ENCODE measurements around the gene CIDEB.

CIDEB gene

GRCh38 chr14:24339284-24340151 lies 31.7 kb upstream of the CIDEB start, which contains the start of gene RIPK3:
TSS of gene RIPK3 (minus strand) at chr14:24339991. CDS start at chr14:24339826, 165 bp downstream.
- Histone ChIP-seq H2BK5ac (ENCODE audit: low read depth, low read length, poor library complexity) (no peak within 1 kb of the TSS), H3K79me2 (ENCODE audit: control insufficient read depth, insufficient read depth, low read length, poor library complexity) (peaks cover 3% of the 10 kb centered on the region), H4K91ac (ENCODE audit: low read depth, low read length) (no peak within 1 kb of the TSS), H2AK5ac (ENCODE audit: low read length) (no peak within 1 kb of the TSS), H3K79me1 (ENCODE audit: low read length) (peaks cover 3% of the 10 kb centered on the region), H3K4me2 (ENCODE audit: low read length) (peak within 1 kb of the TSS; percentile 16), H3K14ac (ENCODE audit: low read length) (no peak within 1 kb of the TSS), H3K4ac (ENCODE audit: low read depth, low read length) (no peak within 1 kb of the TSS), H3K27ac (ENCODE audit: low read depth, low read length) (no peak within 1 kb of the TSS), H3K23ac (ENCODE audit: low read length) (no peak within 1 kb of the TSS), H3K27me3 (ENCODE audit: insufficient read depth, low read length) (peaks cover 39% of the 10 kb centered on the region), H3K4me3 (ENCODE audit: low read depth, low read length) (peak within 1 kb of the TSS; percentile 46), H3K36me3 (ENCODE audit: control insufficient read depth in 1 of 2, insufficient read depth in 2 of 2, low read length in 2 of 2) (no peaks in the 10 kb centered on the region), H3K9me3 (ENCODE audit: insufficient read depth, low read depth, low read length) (peaks cover 9% of the 10 kb centered on the region), H3K4me1 (ENCODE audit: control insufficient read depth in 1 of 2, insufficient read depth in 2 of 2, low read length in 2 of 2) (peaks cover 21 to 24% of the 10 kb centered on the region in 2 experiments), H2BK120ac (ENCODE audit: insufficient read depth, low read length, poor library complexity) (no peak within 1 kb of the TSS), H2AFZ (ENCODE audit: insufficient read depth, low read length, poor library complexity) (peak within 1 kb of the TSS; percentile 8), H2BK12ac (ENCODE audit: low read length) (no peak within 1 kb of the TSS), H3K18ac (ENCODE audit: low read length) (no peak within 1 kb of the TSS), H3K9ac (ENCODE audit: low read length) (no peak within 1 kb of the TSS), H4K8ac (ENCODE audit: low read depth, low read length) (no peak within 1 kb of the TSS), H4K12ac (ENCODE audit: low read depth, low read length) (no peak within 1 kb of the TSS)
- WGBS (ENCODE audit: extremely low coverage, insufficient coverage, insufficient read length) = no CpG with 5 or more reads among the region's 51 CpGs
- no peak for DNase-seq

DNA sequence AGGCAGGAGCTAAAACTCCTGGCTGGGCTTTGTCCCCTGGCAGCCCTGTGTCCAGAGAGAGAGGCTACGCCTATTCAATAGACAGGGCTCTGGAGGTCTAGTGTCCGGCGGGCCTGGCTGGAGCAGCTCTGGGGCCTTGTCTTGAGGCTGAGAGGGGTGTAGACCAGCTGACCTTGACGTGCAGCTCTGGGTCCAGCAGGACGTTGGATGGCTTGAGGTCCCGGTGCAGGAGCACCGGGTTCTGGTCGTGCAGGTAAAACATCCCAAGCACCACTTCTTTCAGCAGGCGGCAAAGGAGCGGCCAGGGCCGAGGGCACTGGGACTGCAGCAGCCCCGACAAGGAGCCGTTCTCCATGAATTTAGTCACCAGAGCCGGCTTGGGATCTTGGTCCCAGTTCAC lies 31.1 kb upstream of the CIDEB start:
- Histone ChIP-seq H2BK12ac (ENCODE audit: low read length) (no peak overlapping the region), H3K9me3 (ENCODE audit: insufficient read depth, low read depth, low read length) (peaks cover 9% of the 10 kb centered on the region), H3K27me3 (ENCODE audit: insufficient read depth, low read length) (peaks cover 43% of the 10 kb centered on the region), H4K8ac (ENCODE audit: low read depth, low read length) (no peak overlapping the region), H4K12ac (ENCODE audit: low read depth, low read length) (no peak overlapping the region), H3K23ac (ENCODE audit: low read length) (no peak overlapping the region), H3K9ac (ENCODE audit: low read length) (no peak overlapping the region), H3K79me2 (ENCODE audit: control insufficient read depth, insufficient read depth, low read length, poor library complexity) (peaks cover 3% of the 10 kb centered on the region), H2BK5ac (ENCODE audit: low read depth, low read length, poor library complexity) (no peak overlapping the region), H2AK5ac (ENCODE audit: low read length) (no peak overlapping the region), H3K27ac (ENCODE audit: low read depth, low read length) (no peak overlapping the region), H3K4ac (ENCODE audit: low read depth, low read length) (no peak overlapping the region), H2AFZ (ENCODE audit: insufficient read depth, low read length, poor library complexity) (no peak overlapping the region), H3K18ac (ENCODE audit: low read length) (no peak overlapping the region), H3K79me1 (ENCODE audit: low read length) (peaks cover 4% of the 10 kb centered on the region), H3K14ac (ENCODE audit: low read length) (no peak overlapping the region), H3K36me3 (ENCODE audit: control insufficient read depth in 1 of 2, insufficient read depth in 2 of 2, low read length in 2 of 2) (no peaks in the 10 kb centered on the region), H3K4me2 (ENCODE audit: low read length) (peak overlapping the region; percentile 16), H4K91ac (ENCODE audit: low read depth, low read length) (no peak overlapping the region), H2BK120ac (ENCODE audit: insufficient read depth, low read length, poor library complexity) (no peak overlapping the region), H3K4me1 (ENCODE audit: control insufficient read depth in 1 of 2, insufficient read depth in 2 of 2, low read length in 2 of 2) (peaks cover 22 to 24% of the 10 kb centered on the region in 2 experiments), H3K4me3 (ENCODE audit: low read depth, low read length) (no peak overlapping the region)
- no peak for DNase-seq
- no CpG with 5 or more reads among the region's 14 CpGs for WGBS (ENCODE audit: extremely low coverage, insufficient coverage, insufficient read length)

DNA sequence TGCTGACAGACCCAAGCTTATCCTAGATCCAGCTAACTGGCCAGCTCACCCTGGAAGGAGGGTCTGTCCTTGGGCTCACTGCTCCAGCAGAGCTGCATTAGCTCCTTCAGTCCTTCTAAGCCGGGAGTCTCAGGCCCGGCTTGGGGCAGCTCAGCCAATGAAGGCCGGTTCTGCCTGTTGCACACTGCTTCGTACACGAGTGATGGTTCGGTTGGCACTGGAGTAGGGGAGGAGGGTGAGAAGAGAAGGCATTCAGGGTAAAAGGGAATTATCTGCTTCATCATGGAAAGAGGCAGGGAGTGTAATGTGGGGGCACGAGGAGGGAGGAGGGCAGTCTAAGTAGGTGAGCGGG lies 30.0 kb upstream of the CIDEB start:
- H3K4me1 ChIP-seq (ENCODE audit: control insufficient read depth in 1 of 2, insufficient read depth in 2 of 2, low read length in 2 of 2) = peaks cover 27% of the 10 kb centered on the region in 2 experiments
- H2BK12ac ChIP-seq (ENCODE audit: low read length) = no peak overlapping the region
- peaks cover 4% of the 10 kb centered on the region for H3K79me1 ChIP-seq (ENCODE audit: low read length)
- no peaks in the 10 kb centered on the region for H3K36me3 ChIP-seq (ENCODE audit: control insufficient read depth in 1 of 2, insufficient read depth in 2 of 2, low read length in 2 of 2)
- peaks cover 9% of the 10 kb centered on the region for H3K9me3 ChIP-seq (ENCODE audit: insufficient read depth, low read depth, low read length)
- no peak overlapping the region for H3K4ac ChIP-seq (ENCODE audit: low read depth, low read length)
- H4K8ac ChIP-seq (ENCODE audit: low read depth, low read length) = no peak overlapping the region
- no peak overlapping the region for H3K4me3 ChIP-seq (ENCODE audit: low read depth, low read length)
- peaks cover 3% of the 10 kb centered on the region for H3K79me2 ChIP-seq (ENCODE audit: control insufficient read depth, insufficient read depth, low read length, poor library complexity)
- H2AK5ac ChIP-seq (ENCODE audit: low read length) = no peak overlapping the region
- H3K18ac ChIP-seq (ENCODE audit: low read length) = no peak overlapping the region
- no peak for DNase-seq
- no peak overlapping the region for H2AFZ ChIP-seq (ENCODE audit: insufficient read depth, low read length, poor library complexity)
- no peak overlapping the region for H2BK120ac ChIP-seq (ENCODE audit: insufficient read depth, low read length, poor library complexity)
- no peak overlapping the region for H4K12ac ChIP-seq (ENCODE audit: low read depth, low read length)
- no peak overlapping the region for H2BK5ac ChIP-seq (ENCODE audit: low read depth, low read length, poor library complexity)
- H3K14ac ChIP-seq (ENCODE audit: low read length) = no peak overlapping the region
- H3K27ac ChIP-seq (ENCODE audit: low read depth, low read length) = no peak overlapping the region
- H3K4me2 ChIP-seq (ENCODE audit: low read length) = no peak overlapping the region
- H4K91ac ChIP-seq (ENCODE audit: low read depth, low read length) = no peak overlapping the region
- no peak overlapping the region for H3K9ac ChIP-seq (ENCODE audit: low read length)
- no CpG with 5 or more reads among the region's 8 CpGs for WGBS (ENCODE audit: extremely low coverage, insufficient coverage, insufficient read length)
- H3K23ac ChIP-seq (ENCODE audit: low read length) = no peak overlapping the region
- peaks cover 43% of the 10 kb centered on the region for H3K27me3 ChIP-seq (ENCODE audit: insufficient read depth, low read length)

DNA sequence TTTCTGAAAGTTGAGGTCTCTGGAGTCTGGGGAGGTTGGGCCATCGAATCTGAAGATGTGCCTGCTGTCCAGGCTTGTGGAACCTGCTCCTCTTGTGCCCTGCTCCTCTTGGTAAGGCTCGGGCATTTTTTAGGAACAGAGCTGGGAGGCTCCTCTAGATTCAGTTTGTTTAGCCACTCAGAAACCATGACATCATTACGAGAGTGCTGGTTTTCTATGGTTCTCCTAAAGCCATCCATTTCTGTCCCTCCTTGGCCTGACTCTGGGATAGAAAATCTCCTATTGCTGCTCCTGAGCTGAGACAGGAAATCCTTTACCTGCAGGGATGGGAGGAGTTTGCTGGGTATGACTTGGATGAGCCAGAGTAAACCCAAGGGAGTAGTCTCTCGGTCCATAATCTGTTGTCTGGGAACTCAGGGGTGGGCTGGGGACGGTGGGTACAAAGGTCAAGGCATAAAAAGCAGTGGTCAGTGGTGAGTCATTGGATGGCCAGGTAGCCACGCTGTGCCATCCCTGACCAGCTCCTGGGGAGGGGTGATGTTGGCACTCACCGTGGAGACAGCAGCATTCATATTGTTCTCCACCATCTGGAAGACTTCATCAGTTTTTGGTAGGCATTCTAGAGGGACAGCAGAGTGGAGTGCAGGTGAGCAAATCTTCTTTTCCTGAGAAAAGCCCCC lies 29.5 kb upstream of the CIDEB start:
- Histone ChIP-seq H3K79me1 (ENCODE audit: low read length) (peaks cover 4% of the 10 kb centered on the region), H3K36me3 (ENCODE audit: control insufficient read depth in 1 of 2, insufficient read depth in 2 of 2, low read length in 2 of 2) (no peaks in the 10 kb centered on the region), H4K12ac (ENCODE audit: low read depth, low read length) (no peak overlapping the region), H2AFZ (ENCODE audit: insufficient read depth, low read length, poor library complexity) (no peak overlapping the region), H3K9ac (ENCODE audit: low read length) (no peak overlapping the region), H3K4me1 (ENCODE audit: control insufficient read depth in 1 of 2, insufficient read depth in 2 of 2, low read length in 2 of 2) (peaks cover 31 to 32% of the 10 kb centered on the region in 2 experiments), H3K27me3 (ENCODE audit: insufficient read depth, low read length) (peaks cover 43% of the 10 kb centered on the region), H3K4ac (ENCODE audit: low read depth, low read length) (no peak overlapping the region), H4K91ac (ENCODE audit: low read depth, low read length) (no peak overlapping the region), H3K4me3 (ENCODE audit: low read depth, low read length) (no peak overlapping the region), H3K4me2 (ENCODE audit: low read length) (no peak overlapping the region), H3K14ac (ENCODE audit: low read length) (no peak overlapping the region), H2AK5ac (ENCODE audit: low read length) (no peak overlapping the region), H3K23ac (ENCODE audit: low read length) (no peak overlapping the region), H3K9me3 (ENCODE audit: insufficient read depth, low read depth, low read length) (peaks cover 11% of the 10 kb centered on the region), H4K8ac (ENCODE audit: low read depth, low read length) (no peak overlapping the region), H3K79me2 (ENCODE audit: control insufficient read depth, insufficient read depth, low read length, poor library complexity) (peaks cover 3% of the 10 kb centered on the region), H3K27ac (ENCODE audit: low read depth, low read length) (no peak overlapping the region), H2BK12ac (ENCODE audit: low read length) (no peak overlapping the region), H2BK120ac (ENCODE audit: insufficient read depth, low read length, poor library complexity) (no peak overlapping the region), H2BK5ac (ENCODE audit: low read depth, low read length, poor library complexity) (no peak overlapping the region), H3K18ac (ENCODE audit: low read length) (no peak overlapping the region)
- no CpG with 5 or more reads among the region's 7 CpGs for WGBS (ENCODE audit: extremely low coverage, insufficient coverage, insufficient read length)
- no peak for DNase-seq

All from trophoblast cell (in vitro differentiated cells and primary cell).